HEK293T (cell line): Measurements from ENCODE around the gene LSAMP.

ENCODE experiments used
- ARNT ChIP-seq: fragments of 450-650 bp; IDR thresholded peaks from 2 replicates; pipeline ENCODE4 v1.6.1; 2017; ENCODE audit warnings: mild to moderate bottlenecking
- BHLHE40 ChIP-seq: fragments of 450-650 bp; IDR thresholded peaks from 2 replicates; pipeline ENCODE4 v1.6.1; 2016; ENCODE audit warnings: mild to moderate bottlenecking, moderate library complexity, borderline replicate concordance
- ELF4 ChIP-seq: fragments of 450-650 bp; IDR thresholded peaks from 2 replicates; pipeline ENCODE4 v1.6.1; 2017; ENCODE audit warnings: antibody characterized with exemption
- FOXM1 ChIP-seq: fragments of 450-650 bp; IDR thresholded peaks from 2 replicates; pipeline ENCODE4 v1.6.1; 2017; ENCODE audit warnings: mild to moderate bottlenecking, borderline replicate concordance
- HDGF ChIP-seq: fragments of 450-650 bp; IDR thresholded peaks from 2 replicates; pipeline ENCODE4 v1.6.1; 2017; ENCODE audit warnings: antibody characterized with exemption, borderline replicate concordance
- SP1 ChIP-seq: fragments of 450-650 bp; IDR thresholded peaks from 2 replicates; pipeline ENCODE4 v1.6.1; 2017
- SUZ12 ChIP-seq: fragments of 450-650 bp; IDR thresholded peaks from 2 replicates; pipeline ENCODE4 v1.6.1; 2016; ENCODE audit warnings: mild to moderate bottlenecking
- TF ChIP-seq, protein P1 (sequence below): fragments of 450-650 bp; IDR thresholded peaks from 2 replicates; pipeline ENCODE4 v1.6.1; 2016

DNA sequence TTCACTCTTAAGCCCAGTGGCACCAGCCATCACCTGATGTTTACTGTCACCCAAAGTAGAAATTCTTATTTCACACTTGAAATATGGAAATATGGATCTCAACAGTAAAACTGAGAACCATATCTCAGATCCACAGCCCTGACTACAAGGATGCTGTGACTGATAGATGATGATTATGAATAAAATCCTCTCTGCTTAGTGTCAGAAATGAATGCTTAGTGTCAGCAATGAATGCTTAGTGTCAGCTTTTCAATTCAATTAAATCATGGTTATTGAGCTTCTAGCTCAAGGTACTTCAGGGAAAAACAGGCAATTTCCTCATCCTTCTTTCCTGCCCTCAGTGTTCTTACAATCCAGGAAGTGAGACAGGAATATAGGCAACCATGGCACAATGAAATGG lies 392.3 kb downstream of the LSAMP start:
- TF ChIP-seq BHLHE40 (no peak), ELF4 (no peak), HDGF (no peak), SP1 (no peak), SUZ12 (no peak), ARNT (no peak), FOXM1 (no peak)
- TF ChIP-seq, protein P1, sequence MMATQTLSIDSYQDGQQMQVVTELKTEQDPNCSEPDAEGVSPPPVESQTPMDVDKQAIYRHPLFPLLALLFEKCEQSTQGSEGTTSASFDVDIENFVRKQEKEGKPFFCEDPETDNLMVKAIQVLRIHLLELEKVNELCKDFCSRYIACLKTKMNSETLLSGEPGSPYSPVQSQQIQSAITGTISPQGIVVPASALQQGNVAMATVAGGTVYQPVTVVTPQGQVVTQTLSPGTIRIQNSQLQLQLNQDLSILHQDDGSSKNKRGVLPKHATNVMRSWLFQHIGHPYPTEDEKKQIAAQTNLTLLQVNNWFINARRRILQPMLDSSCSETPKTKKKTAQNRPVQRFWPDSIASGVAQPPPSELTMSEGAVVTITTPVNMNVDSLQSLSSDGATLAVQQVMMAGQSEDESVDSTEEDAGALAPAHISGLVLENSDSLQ: no peak
